ENCODE results near the gene ZMYND19. TPM values are rescaled to one million over a fixed set of nuclear protein-coding genes. Genes with fewer than 3 reads are reported as not detected.

ZMYND19 gene
- total and polyA plus RNA-seq, 2 of the 4 experiments (the other 2 are of a cell fraction), result 14.3 to 21.4 TPM

DNA sequence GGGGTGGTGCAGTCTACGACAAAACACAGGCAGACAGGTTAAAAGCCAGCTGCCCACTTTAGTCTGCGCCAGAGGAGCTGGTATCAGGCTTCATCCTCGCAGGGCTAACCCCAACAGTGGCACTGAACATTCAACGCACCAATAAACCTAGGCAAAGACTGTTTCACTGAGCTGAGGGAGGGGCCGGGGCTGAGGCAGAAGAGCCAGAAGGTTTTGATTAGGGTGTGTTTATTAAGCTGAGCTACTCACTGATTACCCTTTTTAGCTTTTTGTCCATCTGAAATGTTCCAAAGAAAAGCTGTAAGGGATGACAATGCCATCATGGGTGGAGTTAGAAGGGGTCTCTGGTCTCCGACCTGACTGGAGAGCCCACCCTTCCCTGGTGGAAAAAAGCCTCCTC lies 1.4 kb downstream of the ZMYND19 start:
- DNase-seq (no peak), ATAC-seq (ENCODE audit: low read depth) (no peak)
- no peak overlapping the region for H3K4ac ChIP-seq (ENCODE audit: low read depth, low read length)
- H3K4me3 ChIP-seq (ENCODE audit: insufficient read depth, low read depth, low read length), result no peak overlapping the region; the same call in 1 of the 2 replicates
- peaks cover 7 to 43% of the 10 kb centered on the region in 2 experiments for H3K79me1 ChIP-seq (ENCODE audit: low read depth in 1 of 2, low read length in 2 of 2)
- peaks cover 30% of the 10 kb centered on the region for H3K36me3 ChIP-seq (ENCODE audit: control insufficient read depth, insufficient read depth, low read length)
- H3K56ac ChIP-seq (ENCODE audit: extremely low read depth, insufficient read depth, low read length), result no peak overlapping the region
- H4K91ac ChIP-seq (ENCODE audit: insufficient read depth, low read depth, low read length), result no peak overlapping the region
- peaks cover 10% of the 10 kb centered on the region; the same call in 1 of the 2 replicates for H4K20me1 ChIP-seq (ENCODE audit: insufficient read depth, low read length)
- no peak overlapping the region for H2AK5ac ChIP-seq (ENCODE audit: low read depth, low read length)
- H2BK20ac ChIP-seq (ENCODE audit: low read depth, low read length), result no peak overlapping the region
- H2AK9ac ChIP-seq (replicated peaks; ENCODE audit: low read depth, low read length, poor library complexity), result peak overlapping the region; percentile 1
- in situ Hi-C loops (cut with MboI; ENCODE audit: low sequenced_read_pairs) (no loop called here), intact Hi-C loops (cut with micrococcal nuclease) (no loop called here), dilution Hi-C loops (cut with HindIII; ENCODE audit: low sequenced_read_pairs, unreplicated experiment) (no loop called here)
- H2BK120ac ChIP-seq (ENCODE audit: low read depth, low read length), result no peak overlapping the region
- H3K18ac ChIP-seq (ENCODE audit: low read depth, low read length), result no peak overlapping the region
- ChIA-PET POLR2A (ENCODE audit: unreplicated experiment) (no interaction called here), CTCF (interaction anchor here (1.9 kb wide), 1 partner anchor 10 kb away, joined by 5 read pairs; no protein-coding TSS in a partner anchor)
- H3K9me3 ChIP-seq (ENCODE audit: control insufficient read depth, insufficient read depth, low read length), result no peaks in the 10 kb centered on the region
- H3K27ac ChIP-seq (ENCODE audit: insufficient read depth, low read length), result no peak overlapping the region; the same call in 1 of the 2 replicates
- H2BK5ac ChIP-seq (ENCODE audit: low read depth, low read length, poor library complexity, severe bottlenecking), result no peak overlapping the region
- no peak overlapping the region for H2AFZ ChIP-seq (replicated peaks; ENCODE audit: low read length, poor library complexity)
- 94% methylated on average over 3 of the region's 6 CpGs; no CpG with 5 or more reads in 1 of the 2 experiments for WGBS, 2 experiments (ENCODE audit: extremely low coverage in 2 of 2, insufficient read length in 1 of 2)
- H3K4me1 ChIP-seq (ENCODE audit: control insufficient read depth, insufficient read depth, low read length), result peaks cover 7% of the 10 kb centered on the region
- no TSS peak for BruUV-seq (replicated peaks)
- peak overlapping the region; percentile 62; the same call in 1 of the 2 replicates for H3K9ac ChIP-seq (ENCODE audit: low read depth, low read length)
- TF ChIP-seq CHD1 (IDR thresholded peaks at IDR 0.05; ENCODE audit: low read depth, low read length) (no peak), POLR2A (IDR thresholded peaks at IDR 0.05; ENCODE audit: low read depth, low read length) (no peak), MXI1 (IDR thresholded peaks at IDR 0.05; ENCODE audit: borderline replicate concordance, low read depth, low read length) (no peak), RAD21 (IDR thresholded peaks at IDR 0.05; ENCODE audit: low read length) (no peak), BHLHE40 (IDR thresholded peaks at IDR 0.05; ENCODE audit: low read depth, low read length) (no peak), CEBPB (IDR thresholded peaks at IDR 0.05; ENCODE audit: low read depth, low read length) (no peak), MAFK (IDR thresholded peaks at IDR 0.05; ENCODE audit: low read depth, low read length) (no peak), NFE2L2 (IDR thresholded peaks at IDR 0.05; ENCODE audit: low read depth, low read length) (no peak), SMC3 (IDR thresholded peaks at IDR 0.05; ENCODE audit: low read depth, low read length) (no peak), MAZ (IDR thresholded peaks at IDR 0.05; ENCODE audit: borderline replicate concordance, low read depth, low read length) (no peak)
- TF ChIP-seq, protein P1, sequence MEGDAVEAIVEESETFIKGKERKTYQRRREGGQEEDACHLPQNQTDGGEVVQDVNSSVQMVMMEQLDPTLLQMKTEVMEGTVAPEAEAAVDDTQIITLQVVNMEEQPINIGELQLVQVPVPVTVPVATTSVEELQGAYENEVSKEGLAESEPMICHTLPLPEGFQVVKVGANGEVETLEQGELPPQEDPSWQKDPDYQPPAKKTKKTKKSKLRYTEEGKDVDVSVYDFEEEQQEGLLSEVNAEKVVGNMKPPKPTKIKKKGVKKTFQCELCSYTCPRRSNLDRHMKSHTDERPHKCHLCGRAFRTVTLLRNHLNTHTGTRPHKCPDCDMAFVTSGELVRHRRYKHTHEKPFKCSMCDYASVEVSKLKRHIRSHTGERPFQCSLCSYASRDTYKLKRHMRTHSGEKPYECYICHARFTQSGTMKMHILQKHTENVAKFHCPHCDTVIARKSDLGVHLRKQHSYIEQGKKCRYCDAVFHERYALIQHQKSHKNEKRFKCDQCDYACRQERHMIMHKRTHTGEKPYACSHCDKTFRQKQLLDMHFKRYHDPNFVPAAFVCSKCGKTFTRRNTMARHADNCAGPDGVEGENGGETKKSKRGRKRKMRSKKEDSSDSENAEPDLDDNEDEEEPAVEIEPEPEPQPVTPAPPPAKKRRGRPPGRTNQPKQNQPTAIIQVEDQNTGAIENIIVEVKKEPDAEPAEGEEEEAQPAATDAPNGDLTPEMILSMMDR (conservative IDR thresholded peaks at IDR 0.05; ENCODE audit: low read depth, low read length), result no peak
- TF ChIP-seq, protein P2, sequence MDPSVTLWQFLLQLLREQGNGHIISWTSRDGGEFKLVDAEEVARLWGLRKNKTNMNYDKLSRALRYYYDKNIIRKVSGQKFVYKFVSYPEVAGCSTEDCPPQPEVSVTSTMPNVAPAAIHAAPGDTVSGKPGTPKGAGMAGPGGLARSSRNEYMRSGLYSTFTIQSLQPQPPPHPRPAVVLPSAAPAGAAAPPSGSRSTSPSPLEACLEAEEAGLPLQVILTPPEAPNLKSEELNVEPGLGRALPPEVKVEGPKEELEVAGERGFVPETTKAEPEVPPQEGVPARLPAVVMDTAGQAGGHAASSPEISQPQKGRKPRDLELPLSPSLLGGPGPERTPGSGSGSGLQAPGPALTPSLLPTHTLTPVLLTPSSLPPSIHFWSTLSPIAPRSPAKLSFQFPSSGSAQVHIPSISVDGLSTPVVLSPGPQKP (IDR thresholded peaks at IDR 0.05; ENCODE audit: borderline replicate concordance, low read depth, low read length), result no peak
- TF ChIP-seq, protein P3, sequence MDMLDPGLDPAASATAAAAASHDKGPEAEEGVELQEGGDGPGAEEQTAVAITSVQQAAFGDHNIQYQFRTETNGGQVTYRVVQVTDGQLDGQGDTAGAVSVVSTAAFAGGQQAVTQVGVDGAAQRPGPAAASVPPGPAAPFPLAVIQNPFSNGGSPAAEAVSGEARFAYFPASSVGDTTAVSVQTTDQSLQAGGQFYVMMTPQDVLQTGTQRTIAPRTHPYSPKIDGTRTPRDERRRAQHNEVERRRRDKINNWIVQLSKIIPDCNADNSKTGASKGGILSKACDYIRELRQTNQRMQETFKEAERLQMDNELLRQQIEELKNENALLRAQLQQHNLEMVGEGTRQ (IDR thresholded peaks at IDR 0.05; ENCODE audit: low read depth, low read length), result no peak
- H3K27me3 ChIP-seq (ENCODE audit: control insufficient read depth, insufficient read depth, low read length), result no peaks in the 10 kb centered on the region
- no peaks in the 10 kb centered on the region for H3K9me1 ChIP-seq (ENCODE audit: insufficient read depth, low read length)
- no peak overlapping the region for H3K14ac ChIP-seq (replicated peaks; ENCODE audit: low read depth, low read length)
- no peak overlapping the region for H4K8ac ChIP-seq (ENCODE audit: low read depth in 2 of 2, low read length in 2 of 2)
- peak overlapping the region; percentile 69 for H3K23ac ChIP-seq (ENCODE audit: low read depth, low read length)
- H3K4me2 ChIP-seq (ENCODE audit: low read depth, low read length), result peak overlapping the region; percentile 93
- no peak overlapping the region for H2BK15ac ChIP-seq (ENCODE audit: low read depth, low read length)
- no peak overlapping the region for H4K5ac ChIP-seq (ENCODE audit: low read depth, low read length)
